Measurements from ENCODE around the gene MYADM. TPM values are rescaled to one million over a fixed set of nuclear protein-coding genes. Genes with fewer than 3 reads are reported as not detected.
A peak's percentile ranks its signal among the peaks of the same experiment; 100 is the strongest.

Gene MYADM
- total RNA-seq, 1 donor from 2014 or later, result 120 TPM

DNA sequence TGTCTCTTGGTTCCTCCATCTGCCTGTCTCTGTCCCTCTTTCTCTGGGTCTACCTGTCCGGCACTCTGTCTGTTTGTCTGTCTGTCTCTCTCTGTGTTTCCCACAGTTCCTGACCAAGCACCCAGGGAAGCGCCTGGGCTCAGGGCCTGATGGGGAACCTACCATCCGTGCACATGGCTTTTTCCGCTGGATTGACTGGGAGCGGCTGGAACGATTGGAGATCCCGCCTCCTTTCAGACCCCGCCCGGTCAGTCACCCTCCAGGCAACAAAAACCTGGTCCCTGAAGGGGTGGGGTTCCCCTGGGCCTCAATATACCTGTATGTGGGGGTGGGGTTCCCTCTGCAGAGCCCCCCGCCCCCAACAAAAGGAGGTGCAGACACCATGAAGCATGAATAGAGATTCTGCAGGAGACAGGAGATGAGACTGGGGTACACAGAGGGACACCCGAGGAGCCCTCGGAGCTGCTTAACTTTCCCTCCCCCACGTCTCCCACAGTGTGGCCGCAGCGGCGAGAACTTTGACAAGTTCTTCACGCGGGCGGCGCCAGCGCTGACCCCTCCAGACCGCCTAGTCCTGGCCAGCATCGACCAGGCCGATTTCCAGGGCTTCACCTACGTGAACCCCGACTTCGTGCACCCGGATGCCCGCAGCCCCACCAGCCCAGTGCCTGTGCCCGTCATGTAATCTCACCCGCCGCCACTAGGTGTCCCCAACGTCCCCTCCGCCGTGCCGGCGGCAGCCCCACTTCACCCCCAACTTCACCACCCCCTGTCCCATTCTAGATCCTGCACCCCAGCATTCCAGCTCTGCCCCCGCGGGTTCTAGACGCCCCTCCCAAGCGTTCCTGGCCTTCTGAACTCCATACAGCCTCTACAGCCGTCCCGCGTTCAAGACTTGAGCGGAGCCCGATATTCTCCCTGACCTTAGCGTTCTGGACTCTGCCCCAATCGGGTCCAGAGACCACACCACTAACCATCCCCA lies 38.8 kb downstream of the MYADM start:
- ATAC-seq, result no peak
- intact Hi-C loops (cut with DNase I), result no loop called here

DNA sequence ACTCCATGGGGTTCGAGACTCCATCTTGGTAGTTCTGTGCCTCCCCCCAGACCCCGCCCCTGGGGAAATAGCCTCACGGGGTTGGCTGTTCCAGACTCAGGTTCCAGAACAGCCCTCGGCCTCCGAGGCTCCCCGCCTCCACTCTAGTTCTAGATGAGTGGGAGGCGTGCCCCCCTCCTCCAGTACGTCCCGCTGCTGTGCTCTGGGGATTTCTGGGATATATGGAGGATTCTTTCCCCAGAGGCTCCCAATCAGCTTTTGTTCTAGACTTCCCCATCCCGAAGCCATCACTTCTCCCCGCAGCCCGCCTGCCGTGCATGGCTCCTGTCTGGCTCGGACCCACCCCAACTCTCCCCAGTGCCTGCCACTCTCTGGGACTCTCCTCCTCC lies 39.5 kb downstream of the MYADM start:
- ATAC-seq (no peak), DNase-seq (ENCODE audit: low spot score) (no peak)
- intact Hi-C loops (cut with DNase I), result no loop called here

More for the DNA sequence above, 38.8 kb downstream of the MYADM start:
- peak; percentile 70 for DNase-seq (ENCODE audit: low spot score)

DNA sequence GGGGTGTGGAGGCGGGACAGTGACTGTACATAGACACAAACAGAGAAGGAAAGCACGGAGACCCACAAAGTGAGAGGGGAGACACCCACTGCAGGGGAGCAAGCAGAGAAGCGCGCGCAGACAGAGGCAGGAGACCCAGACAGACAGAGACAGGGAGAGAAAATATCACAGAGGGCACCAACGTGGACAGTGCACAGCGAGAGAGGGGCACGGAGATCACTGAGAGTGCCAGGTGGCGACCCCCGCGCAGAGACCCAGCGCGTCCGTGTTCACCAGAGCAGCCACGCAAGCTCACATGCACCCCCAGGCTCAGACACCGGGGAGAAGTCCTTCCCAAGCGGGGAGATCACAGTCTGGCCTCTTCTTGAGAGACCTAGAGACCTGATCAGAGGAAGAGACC lies 40.0 kb downstream of the MYADM start:
- no peak for ATAC-seq
- no peak for DNase-seq (ENCODE audit: low spot score)
- intact Hi-C loops (cut with DNase I), result no loop called here

DNA sequence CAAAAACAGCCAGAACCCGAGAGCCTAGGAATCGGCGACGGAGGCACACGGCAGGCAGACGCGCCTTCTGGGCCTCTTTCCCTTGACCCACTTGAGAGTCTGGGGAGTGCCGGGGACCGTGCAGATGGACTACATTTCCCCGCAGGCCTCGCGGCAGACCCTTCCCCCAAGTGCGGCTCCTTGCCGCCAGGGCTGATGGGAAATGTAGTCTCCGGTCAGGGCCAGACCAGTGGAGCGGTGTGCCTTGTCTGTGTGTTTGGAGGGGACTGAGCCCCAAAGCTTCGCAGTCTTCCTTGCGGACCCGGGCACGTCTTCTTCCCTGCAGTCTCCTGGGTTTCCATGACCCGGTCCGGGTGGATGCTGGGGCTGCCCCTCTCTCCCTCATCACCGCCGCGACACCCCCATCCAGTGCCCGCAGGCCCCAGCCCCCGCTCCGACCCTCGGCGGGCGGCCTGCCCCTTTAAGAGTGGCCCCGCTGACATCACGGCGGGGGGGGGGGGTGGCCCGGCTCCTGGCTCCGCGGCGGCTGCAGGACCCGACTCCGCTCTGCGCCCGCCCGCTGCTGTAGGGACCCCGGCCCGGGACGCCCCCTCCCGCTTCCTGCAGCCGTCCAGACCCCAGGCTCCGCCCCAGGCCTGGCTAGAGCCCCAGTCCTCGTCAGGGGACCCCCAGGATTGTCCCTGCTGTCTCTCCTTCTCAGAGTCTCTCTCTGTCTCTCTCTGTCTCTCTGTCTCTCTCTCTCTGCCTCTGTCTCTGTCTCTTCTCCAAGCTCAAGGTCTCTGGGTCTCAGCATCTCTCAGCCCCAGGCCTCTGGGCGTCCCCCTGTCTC lies 40.6 kb downstream of the MYADM start:
- intact Hi-C loops (cut with DNase I), result no loop called here
- DNase-seq (ENCODE audit: low spot score) (no peak), ATAC-seq (peak; percentile 81)

DNA sequence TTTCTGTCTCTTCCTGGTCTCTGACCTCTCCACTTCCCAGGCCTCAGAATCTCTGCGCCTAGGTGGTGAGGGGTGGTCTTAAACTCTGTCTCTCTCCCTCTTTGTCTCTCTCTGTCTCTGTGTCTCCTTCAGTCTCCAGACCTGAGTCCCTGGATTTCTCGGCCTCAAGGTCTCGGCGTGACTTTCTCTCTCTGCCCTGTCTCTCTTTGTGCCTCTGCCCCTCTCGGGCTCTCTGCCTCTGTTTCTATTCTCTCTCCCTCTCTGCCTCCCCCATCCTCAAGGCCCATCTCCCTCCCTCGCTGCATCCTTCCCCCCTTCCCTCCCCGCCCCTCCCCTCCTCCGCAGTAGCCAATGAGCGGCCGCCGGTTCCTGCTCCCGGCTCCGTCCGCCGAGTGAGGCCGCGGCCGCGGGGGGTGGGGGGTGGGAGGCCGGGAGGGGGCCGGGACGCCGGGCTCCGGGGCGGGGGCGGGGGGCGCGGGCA lies 41.3 kb downstream of the MYADM start, which contains the start of gene CACNG7:
Gene CACNG7 (plus strand): TSS at position 344 of the 481 bp plus-strand sequence. CDS start 3,554 bp downstream, outside the sequence.
- ATAC-seq, result no peak
- intact Hi-C loops (cut with DNase I), result no loop called here
- DNase-seq (ENCODE audit: low spot score), result no peak

DNA sequence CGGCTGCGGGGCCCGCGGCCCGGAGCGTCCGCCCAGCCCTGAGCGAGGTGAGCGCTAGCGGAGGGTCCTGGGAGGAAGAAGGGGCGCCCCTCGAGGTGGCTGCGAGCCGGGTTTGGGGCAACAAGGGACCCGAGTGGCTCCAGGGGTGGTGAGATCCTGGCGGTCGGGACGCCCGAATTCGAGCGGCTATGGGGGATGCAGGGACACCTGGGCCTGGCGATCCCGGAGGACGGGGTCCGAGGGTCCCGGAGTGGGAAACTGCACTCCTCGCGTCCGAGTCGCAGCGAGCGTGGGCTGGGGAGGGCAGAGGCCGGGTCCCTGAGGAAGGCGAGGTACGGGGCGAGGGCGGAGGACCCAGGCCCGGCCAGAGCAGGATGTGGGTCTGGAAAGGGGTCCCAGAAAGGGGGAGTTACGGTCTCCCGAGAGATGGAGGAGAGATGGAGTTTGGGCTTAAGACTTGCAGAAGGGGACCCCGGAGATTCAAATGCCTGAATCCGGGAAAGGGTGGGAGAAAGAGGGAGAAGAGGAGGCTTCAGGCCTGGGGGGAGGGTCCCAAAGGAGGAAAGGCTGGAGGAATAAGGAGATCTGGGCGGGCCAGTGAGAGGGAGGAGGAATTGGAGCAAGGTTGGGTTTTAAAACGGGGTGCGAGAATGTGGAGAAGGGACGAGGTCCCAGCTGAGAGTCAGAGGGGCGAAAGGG lies 41.9 kb downstream of the MYADM start:
- intact Hi-C loops (cut with DNase I), result no loop called here
- ATAC-seq (no peak), DNase-seq (ENCODE audit: low spot score) (no peak)

DNA sequence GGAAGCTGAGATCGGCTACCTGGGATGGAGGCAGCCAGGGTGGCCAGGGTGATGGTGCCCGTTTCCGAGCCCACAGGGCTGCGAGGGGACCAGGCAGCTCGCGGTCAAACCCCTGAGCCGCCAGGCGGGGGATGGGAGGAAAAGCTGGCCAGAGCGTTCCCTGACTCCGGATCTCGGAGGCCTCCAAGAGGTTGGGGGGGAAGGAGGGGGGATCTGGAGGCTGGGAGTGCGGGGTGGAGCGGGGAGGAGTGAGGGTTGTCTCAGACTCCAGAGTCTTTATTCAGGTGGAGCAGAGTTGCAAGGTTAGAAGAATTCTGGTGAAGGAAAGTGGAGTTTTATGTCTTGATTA lies 42.5 kb downstream of the MYADM start:
- ATAC-seq, result no peak
- no peak for DNase-seq (ENCODE audit: low spot score)
- intact Hi-C loops (cut with DNase I), result no loop called here

DNA sequence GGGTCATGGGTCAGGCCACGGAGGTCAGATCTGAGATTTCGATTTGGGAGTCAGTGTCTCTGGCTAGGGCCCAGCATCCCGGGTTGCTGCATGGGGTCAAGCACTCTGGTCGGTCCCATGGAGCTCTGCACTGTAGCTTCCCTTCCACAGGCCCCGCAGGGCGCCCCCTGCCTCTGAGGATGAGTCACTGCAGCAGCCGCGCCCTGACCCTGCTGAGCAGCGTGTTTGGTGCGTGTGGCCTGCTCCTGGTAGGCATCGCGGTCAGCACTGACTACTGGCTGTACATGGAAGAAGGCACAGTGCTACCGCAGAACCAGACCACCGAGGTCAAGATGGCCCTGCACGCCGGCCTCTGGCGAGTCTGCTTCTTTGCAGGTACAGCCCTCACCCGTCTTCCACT lies 45.0 kb downstream of the MYADM start:
- ATAC-seq (no peak), DNase-seq (ENCODE audit: low spot score) (no peak)
- intact Hi-C loops (cut with DNase I), result no loop called here

DNA sequence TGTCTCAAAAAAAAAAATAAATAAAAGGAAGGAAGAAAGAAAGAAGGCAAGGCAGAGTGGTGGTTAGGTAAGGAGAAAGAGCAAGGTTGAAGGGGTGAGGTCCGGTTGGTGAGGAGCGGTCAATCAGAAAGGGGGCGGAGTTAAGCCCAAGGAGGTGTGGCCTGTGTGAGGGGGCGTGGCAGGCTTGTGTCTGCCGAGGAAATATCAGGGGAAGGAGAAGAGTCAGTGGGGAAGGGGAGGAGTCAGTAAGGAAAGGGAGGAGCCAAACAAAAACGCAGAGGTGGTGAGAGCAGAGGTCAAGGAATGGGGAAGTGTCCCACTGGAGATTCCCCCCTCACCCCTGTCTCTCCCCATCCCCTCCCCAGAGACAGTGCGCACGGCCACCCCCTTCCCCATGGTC lies 47.3 kb downstream of the MYADM start:
- DNase-seq (ENCODE audit: low spot score) (no peak), ATAC-seq (no peak)
- intact Hi-C loops (cut with DNase I), result no loop called here

DNA sequence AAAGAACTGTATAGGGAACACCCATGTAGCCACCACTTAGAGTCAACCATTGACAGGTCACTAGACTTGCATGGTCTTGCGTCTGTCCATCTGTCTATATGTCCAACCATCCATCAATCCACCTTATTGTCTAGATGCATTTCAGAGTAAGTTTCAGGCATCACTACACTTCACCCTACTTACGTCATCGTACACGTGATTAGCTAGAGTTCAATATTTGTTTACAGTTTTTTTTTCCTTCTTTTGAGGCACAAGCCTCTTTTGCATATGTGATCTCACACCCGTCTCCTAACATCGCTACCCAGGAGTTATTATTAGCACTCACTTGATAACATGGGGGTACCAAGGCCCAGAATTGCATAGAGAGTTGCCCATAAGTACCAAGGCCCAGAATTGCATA lies 48.3 kb downstream of the MYADM start:
- intact Hi-C loops (cut with DNase I), result no loop called here
- ATAC-seq, result no peak

DNA sequence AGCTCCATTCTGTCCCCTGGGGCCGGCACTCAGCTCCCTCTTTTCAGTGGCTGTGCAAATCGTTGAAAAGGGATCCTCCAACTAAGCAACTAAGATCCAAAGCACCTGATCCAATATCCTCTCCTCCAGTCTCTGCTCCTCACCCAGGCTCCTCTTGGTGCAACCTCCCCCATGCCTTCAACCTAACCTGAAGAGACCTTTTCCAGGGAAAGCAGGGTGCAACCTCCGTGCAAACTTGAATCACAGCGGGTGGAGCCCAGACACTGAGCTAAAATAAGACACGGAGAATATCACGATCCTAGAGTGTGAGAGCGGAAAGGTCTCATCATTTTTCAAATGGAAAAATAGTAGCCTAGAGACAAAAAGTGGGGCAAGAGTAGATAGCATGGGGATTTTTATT lies 49.7 kb downstream of the MYADM start:
- no peak for ATAC-seq
- no peak for DNase-seq (ENCODE audit: low spot score)
- intact Hi-C loops (cut with DNase I), result no loop called here

More for the DNA sequence above, 48.3 kb downstream of the MYADM start:
- no peak for DNase-seq (ENCODE audit: low spot score)

Other genes with a start within 250 kb of the MYADM start
- not detected for gene DPRX, start 235.9 kb upstream of the MYADM start, total RNA-seq
- 1.7 TPM for gene NLRP12, start 43.6 kb upstream of the MYADM start, total RNA-seq
- gene PRKCG, start 14.3 kb downstream of the MYADM start, total RNA-seq, result not detected
- gene CACNG7, start 41.4 kb downstream of the MYADM start, total RNA-seq, result not detected
- gene CACNG8, start 95.1 kb downstream of the MYADM start, total RNA-seq, result 0.22 TPM
- gene CACNG6, start 123.8 kb downstream of the MYADM start, total RNA-seq, result not detected
- gene VSTM1, start 196.0 kb downstream of the MYADM start, total RNA-seq, result 0.76 TPM
- gene TARM1, start 213.5 kb downstream of the MYADM start, total RNA-seq, result not detected
- gene OSCAR, start 232.9 kb downstream of the MYADM start, total RNA-seq, result 4.0 TPM
- gene NDUFA3, start 235.0 kb downstream of the MYADM start, total RNA-seq, result 80.5 TPM
- 16.0 TPM for gene TFPT, start 247.8 kb downstream of the MYADM start, total RNA-seq
- 47.2 TPM for gene PRPF31, start 247.9 kb downstream of the MYADM start, total RNA-seq

Data from sciatic nerve (tissue), 2 donors.